HEK293 (cell line): ENCODE results near the gene CNOT9.

ENCODE experiments used
- ZBTB21 ChIP-seq: fragments of 450-650 bp; formaldehyde crosslinking; IDR thresholded peaks from 2 replicates; pipeline ENCODE4 v1.5.1; 2017; ENCODE audit warnings: missing biosample characterization, missing genetic modification characterization
- ZEB2 ChIP-seq: fragments of 450-650 bp; formaldehyde crosslinking; IDR thresholded peaks from 2 replicates; pipeline ENCODE4 v1.5.1; 2016; ENCODE audit warnings: missing biosample characterization, missing genetic modification characterization
- ZNF350 ChIP-seq: fragments of 450-650 bp; formaldehyde crosslinking; IDR thresholded peaks from 2 replicates; pipeline ENCODE4 v1.5.0; 2017; ENCODE audit warnings: missing biosample characterization, mild to moderate bottlenecking, missing genetic modification characterization
- ZNF747 ChIP-seq: fragments of 450-650 bp; formaldehyde crosslinking; IDR thresholded peaks from 2 replicates; pipeline ENCODE4 v1.5.1; 2016; ENCODE audit warnings: missing biosample characterization, missing genetic modification characterization
- ZNF792 ChIP-seq: fragments of 450-650 bp; formaldehyde crosslinking; IDR thresholded peaks from 2 replicates; pipeline ENCODE4 v1.5.1; 2016; ENCODE audit warnings: missing biosample characterization, missing genetic modification characterization
- TF ChIP-seq, protein P1 (sequence below): fragments of 450-650 bp; formaldehyde crosslinking; IDR thresholded peaks from 2 replicates; pipeline ENCODE4 v1.5.1; 2016; ENCODE audit warnings: missing biosample characterization, missing genetic modification characterization
- TF ChIP-seq, protein P2 (sequence below): sonication (generic); formaldehyde crosslinking; IDR thresholded peaks from 2 replicates; pipeline ENCODE4 v1.8.1; 2022; ENCODE audit warnings: mild to moderate bottlenecking, moderate library complexity, missing genetic modification reagents
- TF ChIP-seq, protein P3 (sequence below): fragments of 450-650 bp; formaldehyde crosslinking; IDR thresholded peaks from 2 replicates; pipeline ENCODE4 v1.5.1; 2016; ENCODE audit warnings: missing biosample characterization, missing genetic modification characterization

DNA sequence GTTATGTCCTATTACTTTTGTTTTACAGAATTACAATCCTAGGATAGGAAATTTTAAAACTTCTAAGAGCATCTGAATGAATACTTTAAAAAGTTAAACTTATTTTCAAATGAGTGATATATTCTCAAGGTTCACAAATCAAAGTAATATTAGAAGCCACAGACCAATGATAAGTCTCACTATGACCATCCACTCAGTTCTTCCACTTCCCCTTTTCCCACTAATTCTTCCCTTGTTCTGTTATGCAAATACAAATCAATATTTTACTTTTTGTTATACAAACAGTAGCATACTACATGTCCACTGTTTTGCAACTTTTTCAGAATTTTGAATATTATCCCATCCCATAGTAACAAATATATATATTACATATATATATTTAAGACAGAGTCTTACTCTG, 20.7 kb upstream of the CNOT9 start:
- TF ChIP-seq, protein P1, sequence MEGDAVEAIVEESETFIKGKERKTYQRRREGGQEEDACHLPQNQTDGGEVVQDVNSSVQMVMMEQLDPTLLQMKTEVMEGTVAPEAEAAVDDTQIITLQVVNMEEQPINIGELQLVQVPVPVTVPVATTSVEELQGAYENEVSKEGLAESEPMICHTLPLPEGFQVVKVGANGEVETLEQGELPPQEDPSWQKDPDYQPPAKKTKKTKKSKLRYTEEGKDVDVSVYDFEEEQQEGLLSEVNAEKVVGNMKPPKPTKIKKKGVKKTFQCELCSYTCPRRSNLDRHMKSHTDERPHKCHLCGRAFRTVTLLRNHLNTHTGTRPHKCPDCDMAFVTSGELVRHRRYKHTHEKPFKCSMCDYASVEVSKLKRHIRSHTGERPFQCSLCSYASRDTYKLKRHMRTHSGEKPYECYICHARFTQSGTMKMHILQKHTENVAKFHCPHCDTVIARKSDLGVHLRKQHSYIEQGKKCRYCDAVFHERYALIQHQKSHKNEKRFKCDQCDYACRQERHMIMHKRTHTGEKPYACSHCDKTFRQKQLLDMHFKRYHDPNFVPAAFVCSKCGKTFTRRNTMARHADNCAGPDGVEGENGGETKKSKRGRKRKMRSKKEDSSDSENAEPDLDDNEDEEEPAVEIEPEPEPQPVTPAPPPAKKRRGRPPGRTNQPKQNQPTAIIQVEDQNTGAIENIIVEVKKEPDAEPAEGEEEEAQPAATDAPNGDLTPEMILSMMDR (tag by site-specific recombination) = no peak
- TF ChIP-seq ZNF747 (tag by site-specific recombination) = no peak
- no peak for TF ChIP-seq ZNF350
- TF ChIP-seq ZBTB21 (tag by site-specific recombination) = no peak
- TF ChIP-seq ZNF792 (tag by site-specific recombination) = no peak
- TF ChIP-seq, protein P2, sequence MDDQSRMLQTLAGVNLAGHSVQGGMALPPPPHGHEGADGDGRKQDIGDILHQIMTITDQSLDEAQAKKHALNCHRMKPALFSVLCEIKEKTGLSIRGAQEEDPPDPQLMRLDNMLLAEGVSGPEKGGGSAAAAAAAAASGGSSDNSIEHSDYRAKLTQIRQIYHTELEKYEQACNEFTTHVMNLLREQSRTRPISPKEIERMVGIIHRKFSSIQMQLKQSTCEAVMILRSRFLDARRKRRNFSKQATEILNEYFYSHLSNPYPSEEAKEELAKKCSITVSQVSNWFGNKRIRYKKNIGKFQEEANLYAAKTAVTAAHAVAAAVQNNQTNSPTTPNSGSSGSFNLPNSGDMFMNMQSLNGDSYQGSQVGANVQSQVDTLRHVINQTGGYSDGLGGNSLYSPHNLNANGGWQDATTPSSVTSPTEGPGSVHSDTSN (CRISPR knock-in tag) = no peak
- TF ChIP-seq, protein P3, sequence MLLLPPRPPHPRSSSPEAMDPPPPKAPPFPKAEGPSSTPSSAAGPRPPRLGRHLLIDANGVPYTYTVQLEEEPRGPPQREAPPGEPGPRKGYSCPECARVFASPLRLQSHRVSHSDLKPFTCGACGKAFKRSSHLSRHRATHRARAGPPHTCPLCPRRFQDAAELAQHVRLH (tag by site-specific recombination) = no peak
- no peak for TF ChIP-seq ZEB2 (tag by site-specific recombination)
